ENCODE data around the gene PI3. TPM values are rescaled to one million over a fixed set of nuclear protein-coding genes. Genes with fewer than 3 reads are reported as not detected.

Gene PI3
- total RNA-seq, 1 experiment from 2014 or later, result not detected

- POLR2A ChIA-PET, result no interaction called here
- TF ChIP-seq POLR2AphosphoS5 (IDR thresholded peaks at IDR 0.05; ENCODE audit: low read depth, low read length) (no peak), EGR1 (IDR thresholded peaks at IDR 0.05; ENCODE audit: low read depth) (no peak)
- no peaks in the 10 kb centered on the region for H3K9me3 ChIP-seq (ENCODE audit: control insufficient read depth in 1 of 2, insufficient read depth in 1 of 2, low read depth in 1 of 2, low read length in 2 of 2)
- no peaks in the 10 kb centered on the region for H3K79me2 ChIP-seq (ENCODE audit: insufficient read depth, low read length)
- H3K36me3 ChIP-seq (ENCODE audit: control insufficient read depth in 1 of 2, insufficient read depth in 2 of 2, low read length in 2 of 2), result no peaks in the 10 kb centered on the region
- no peak for DNase-seq (ENCODE audit: low read depth, low spot score)
- H3K9ac ChIP-seq (ENCODE audit: low read length), result no peak overlapping the region
- no TSS peak for BruUV-seq (replicated peaks)
- no peaks in the 10 kb centered on the region for H3K27me3 ChIP-seq (ENCODE audit: insufficient read depth, low read length)
- CTCF ChIA-PET, result no interaction called here
- no peak overlapping the region for H3K27ac ChIP-seq (ENCODE audit: low read depth, low read length)
- H3K9me2 ChIP-seq (ENCODE audit: insufficient read depth), result no peaks in the 10 kb centered on the region
- H3K4me1 ChIP-seq (ENCODE audit: control insufficient read depth in 1 of 2, insufficient read depth in 2 of 2, low read length in 2 of 2), result no peaks in the 10 kb centered on the region
- H3K4me2 ChIP-seq (ENCODE audit: low read length), result no peak overlapping the region
- no peaks in the 10 kb centered on the region for H4K20me1 ChIP-seq (ENCODE audit: insufficient read depth)
- intact Hi-C loops (cut with micrococcal nuclease), result no loop called here
- ATAC-seq, result no peak
- RAD21 ChIA-PET (ENCODE audit: low non-redundant PET in 1 of 2, low total read pairs in 2 of 2, uncharacterized antibody in 2 of 2, unreplicated experiment in 2 of 2), result no interaction called here
- no peak overlapping the region for H3K4me3 ChIP-seq (replicated peaks in 1 of 2; ENCODE audit: low read depth in 1 of 2, low read length in 2 of 2)
- no peak overlapping the region for H2AFZ ChIP-seq (ENCODE audit: low read depth, low read length, poor library complexity, severe bottlenecking)
Measured at GRCh38 chr20:45179166-45179565, 4.5 kb downstream of the PI3 start.

DNA sequence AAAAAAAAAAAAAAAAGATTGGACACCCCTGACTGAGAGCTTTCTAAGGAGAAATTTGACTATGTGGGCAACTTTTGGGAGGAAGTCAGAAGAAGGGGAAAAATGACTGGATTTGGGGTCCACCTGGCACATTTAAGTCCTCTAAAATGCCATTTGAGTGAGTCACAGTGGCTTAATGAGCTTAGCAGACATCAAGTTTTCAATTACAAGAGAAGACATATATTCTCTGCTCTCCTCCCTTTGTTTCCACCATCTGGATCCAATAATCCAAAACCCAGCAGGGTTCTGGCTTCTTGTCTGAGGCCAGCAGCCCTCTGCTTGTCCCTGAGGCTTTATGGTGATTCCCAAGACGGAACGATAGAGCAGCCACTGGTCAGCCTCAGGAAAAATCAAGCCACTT is 6.9 kb downstream of the PI3 start:
- Histone ChIP-seq H3K27ac (ENCODE audit: low read depth, low read length) (no peak overlapping the region), H3K9me3 (ENCODE audit: control insufficient read depth in 1 of 2, insufficient read depth in 1 of 2, low read depth in 1 of 2, low read length in 2 of 2) (no peaks in the 10 kb centered on the region), H3K4me2 (ENCODE audit: low read length) (no peak overlapping the region), H3K9me2 (ENCODE audit: insufficient read depth) (no peaks in the 10 kb centered on the region), H3K4me3 (replicated peaks in 1 of 2; ENCODE audit: low read depth in 1 of 2, low read length in 2 of 2) (no peak overlapping the region), H3K27me3 (ENCODE audit: insufficient read depth, low read length) (no peaks in the 10 kb centered on the region), H3K36me3 (ENCODE audit: control insufficient read depth in 1 of 2, insufficient read depth in 2 of 2, low read length in 2 of 2) (no peaks in the 10 kb centered on the region), H2AFZ (ENCODE audit: low read depth, low read length, poor library complexity, severe bottlenecking) (no peak overlapping the region), H4K20me1 (ENCODE audit: insufficient read depth) (no peaks in the 10 kb centered on the region), H3K9ac (ENCODE audit: low read length) (no peak overlapping the region), H3K4me1 (ENCODE audit: control insufficient read depth in 1 of 2, insufficient read depth in 2 of 2, low read length in 2 of 2) (no peaks in the 10 kb centered on the region), H3K79me2 (ENCODE audit: insufficient read depth, low read length) (no peaks in the 10 kb centered on the region)
- intact Hi-C loops (cut with micrococcal nuclease), result no loop called here
- TF ChIP-seq JUND (IDR thresholded peaks at IDR 0.05) (no peak), EGR1 (IDR thresholded peaks at IDR 0.05; ENCODE audit: low read depth) (no peak), CBX3 (IDR thresholded peaks at IDR 0.05; ENCODE audit: low read depth) (no peak), CEBPB (IDR thresholded peaks at IDR 0.05; ENCODE audit: low read depth) (no peak), REST (IDR thresholded peaks at IDR 0.05; ENCODE audit: low read depth) (no peak), EZH2 (IDR thresholded peaks at IDR 0.05) (no peak), POLR2AphosphoS5 (IDR thresholded peaks at IDR 0.05; ENCODE audit: low read depth, low read length) (no peak), RAD21 (IDR thresholded peaks at IDR 0.05; ENCODE audit: low read depth) (no peak), MAX (IDR thresholded peaks at IDR 0.05) (no peak), YY1 (IDR thresholded peaks at IDR 0.05; ENCODE audit: extremely low read depth, insufficient replicate concordance, low read depth, low read length) (no peak), SP1 (IDR thresholded peaks at IDR 0.05; ENCODE audit: low read depth) (no peak), SIN3A (IDR thresholded peaks at IDR 0.05; ENCODE audit: low read depth) (no peak), FOSL1 (IDR thresholded peaks at IDR 0.05; ENCODE audit: low read depth) (no peak), TCF7L2 (IDR thresholded peaks at IDR 0.05; ENCODE audit: borderline replicate concordance, extremely low read depth, insufficient read depth, insufficient read length) (no peak), EZH2phosphoT487 (IDR thresholded peaks at IDR 0.05; ENCODE audit: borderline replicate concordance) (no peak)
- TF ChIP-seq, protein P1, sequence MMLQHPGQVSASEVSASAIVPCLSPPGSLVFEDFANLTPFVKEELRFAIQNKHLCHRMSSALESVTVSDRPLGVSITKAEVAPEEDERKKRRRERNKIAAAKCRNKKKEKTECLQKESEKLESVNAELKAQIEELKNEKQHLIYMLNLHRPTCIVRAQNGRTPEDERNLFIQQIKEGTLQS (IDR thresholded peaks at IDR 0.05), result no peak
- TF ChIP-seq, protein P2, sequence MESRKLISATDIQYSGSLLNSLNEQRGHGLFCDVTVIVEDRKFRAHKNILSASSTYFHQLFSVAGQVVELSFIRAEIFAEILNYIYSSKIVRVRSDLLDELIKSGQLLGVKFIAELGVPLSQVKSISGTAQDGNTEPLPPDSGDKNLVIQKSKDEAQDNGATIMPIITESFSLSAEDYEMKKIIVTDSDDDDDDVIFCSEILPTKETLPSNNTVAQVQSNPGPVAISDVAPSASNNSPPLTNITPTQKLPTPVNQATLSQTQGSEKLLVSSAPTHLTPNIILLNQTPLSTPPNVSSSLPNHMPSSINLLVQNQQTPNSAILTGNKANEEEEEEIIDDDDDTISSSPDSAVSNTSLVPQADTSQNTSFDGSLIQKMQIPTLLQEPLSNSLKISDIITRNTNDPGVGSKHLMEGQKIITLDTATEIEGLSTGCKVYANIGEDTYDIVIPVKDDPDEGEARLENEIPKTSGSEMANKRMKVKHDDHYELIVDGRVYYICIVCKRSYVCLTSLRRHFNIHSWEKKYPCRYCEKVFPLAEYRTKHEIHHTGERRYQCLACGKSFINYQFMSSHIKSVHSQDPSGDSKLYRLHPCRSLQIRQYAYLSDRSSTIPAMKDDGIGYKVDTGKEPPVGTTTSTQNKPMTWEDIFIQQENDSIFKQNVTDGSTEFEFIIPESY (IDR thresholded peaks at IDR 0.05; ENCODE audit: extremely low read depth, insufficient replicate concordance, low read length), result no peak
- POLR2A ChIA-PET, result no interaction called here
- CTCF ChIA-PET, result no interaction called here
- RAD21 ChIA-PET (ENCODE audit: low non-redundant PET in 1 of 2, low total read pairs in 2 of 2, uncharacterized antibody in 2 of 2, unreplicated experiment in 2 of 2), result no interaction called here
- no TSS peak for BruUV-seq (replicated peaks)
- DNase-seq (ENCODE audit: low read depth, low spot score) (no peak), ATAC-seq (no peak)
